T follicular helper cell (primary cell): Measurements from ENCODE around the gene CCDC148.
"Not testable (repeated sequence)": the region's sequence is repeated elsewhere in the genome, so short reads cannot be mapped to it uniquely, and the experiment has no call there.

Experiments
- DNase-seq: peaks from one replicate; pipeline ENCODE4 v3.0.0-alpha.2; 2020; ENCODE audit warnings: low read depth

The CCDC148 gene

DNA sequence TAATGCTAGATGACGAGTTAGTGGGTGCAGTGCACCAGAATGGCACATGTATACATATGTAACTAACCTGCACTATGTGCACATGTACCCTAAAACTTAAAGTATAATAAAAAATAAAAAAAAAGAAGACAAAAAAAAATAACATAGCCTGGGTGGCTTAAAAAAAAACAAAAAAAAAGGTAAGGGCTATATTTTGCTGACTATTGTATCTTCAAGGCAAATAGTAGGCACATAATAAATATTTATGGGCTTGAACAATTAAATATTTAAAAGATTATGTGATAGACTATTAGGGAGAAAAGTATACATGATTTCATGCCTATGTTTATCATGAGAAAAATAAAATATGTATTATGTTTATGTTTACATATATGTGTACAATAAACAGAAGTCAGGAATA, 99.4 kb downstream of the CCDC148 start:
- DNase-seq, result no peak

DNA sequence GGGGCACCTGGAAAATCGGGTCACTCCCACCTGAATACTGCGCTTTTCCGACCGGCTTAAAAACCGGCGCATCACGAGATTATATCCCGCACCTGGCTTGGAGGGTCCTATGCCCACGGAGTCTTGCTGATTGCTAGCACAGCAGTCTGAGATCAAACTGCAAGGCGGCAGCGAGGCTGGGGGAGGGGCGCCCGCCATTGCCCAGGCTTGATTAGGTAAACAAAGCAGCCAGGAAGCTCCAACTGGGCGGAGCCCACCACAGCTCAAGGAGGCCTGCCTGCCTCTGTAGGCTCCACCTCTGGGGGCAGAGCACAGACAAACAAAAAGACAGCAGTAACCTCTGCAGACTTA, 105.1 kb downstream of the CCDC148 start:
- DNase-seq, result not testable (repeated sequence)

DNA sequence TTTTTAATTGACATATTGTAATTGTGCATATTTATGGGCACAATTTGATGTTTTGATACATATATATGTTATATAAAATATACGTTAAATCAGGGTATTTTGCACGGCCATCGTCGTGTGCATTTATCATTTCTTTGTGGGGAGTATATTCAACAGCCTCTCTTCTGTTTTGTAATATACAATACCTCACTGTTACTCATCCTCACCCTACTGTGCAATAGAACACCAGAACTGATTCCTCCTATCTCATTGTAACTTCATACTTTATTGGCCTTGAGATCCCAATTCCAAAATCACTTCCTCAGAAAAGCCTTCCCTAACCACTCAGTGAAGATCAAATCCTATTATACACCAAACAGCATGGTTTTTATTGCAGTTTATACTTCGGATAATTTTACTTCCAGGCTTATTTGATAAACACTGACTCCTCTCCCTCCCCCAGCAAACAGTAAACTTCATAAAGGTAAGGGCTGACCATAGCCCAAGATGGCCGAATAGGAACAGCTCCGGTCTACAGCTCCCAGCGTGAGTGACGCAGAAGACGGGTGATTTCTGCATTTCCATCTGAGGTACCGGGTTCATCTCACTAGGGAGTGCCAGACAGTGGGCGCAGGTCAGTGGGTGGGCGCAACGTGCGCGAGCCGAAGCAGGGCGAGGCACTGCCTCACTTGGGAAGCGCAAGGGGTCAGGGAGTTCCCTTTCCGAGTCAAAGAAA, 105.6 kb downstream of the CCDC148 start:
- DNase-seq, result not testable (repeated sequence)

DNA sequence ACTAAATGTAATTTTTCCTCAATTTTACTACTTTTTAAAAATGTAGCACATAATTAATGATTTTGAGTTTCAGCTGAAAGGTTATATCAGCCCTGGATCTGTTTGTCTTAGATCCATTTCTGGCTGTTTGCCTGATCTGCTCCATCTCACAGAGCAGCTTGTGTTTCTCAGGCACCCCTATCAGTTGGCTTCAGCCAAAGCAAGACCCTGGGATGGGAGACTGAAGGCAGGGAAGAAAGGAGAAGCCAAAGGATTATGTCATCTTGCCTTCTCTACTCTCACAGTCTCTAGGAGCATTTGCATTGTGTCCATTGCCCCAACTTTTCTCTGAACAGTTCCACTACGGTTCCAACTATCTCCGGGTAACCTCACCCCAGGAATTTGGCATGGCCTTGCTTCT, 110.5 kb downstream of the CCDC148 start:
- DNase-seq, result no peak

DNA sequence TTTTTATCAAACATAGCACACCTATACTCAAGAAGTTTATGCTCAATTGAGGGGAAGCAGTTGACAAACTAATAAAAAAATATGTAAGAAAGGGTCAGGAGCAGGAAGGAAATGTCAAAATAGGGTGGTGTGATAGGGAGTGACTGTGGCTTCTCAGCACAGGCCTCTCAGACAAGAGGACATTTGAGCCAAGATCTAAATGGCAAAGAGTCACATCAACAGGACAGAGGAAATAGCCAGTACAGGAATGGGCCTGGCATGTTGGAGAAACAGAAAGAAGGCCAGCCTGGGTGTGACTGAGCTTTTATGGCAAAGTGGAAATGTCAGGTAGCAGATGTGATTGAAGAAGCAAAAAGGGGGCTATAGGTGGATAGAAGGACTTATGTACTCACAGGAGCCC, 117.0 kb downstream of the CCDC148 start:
- DNase-seq, result no peak

DNA sequence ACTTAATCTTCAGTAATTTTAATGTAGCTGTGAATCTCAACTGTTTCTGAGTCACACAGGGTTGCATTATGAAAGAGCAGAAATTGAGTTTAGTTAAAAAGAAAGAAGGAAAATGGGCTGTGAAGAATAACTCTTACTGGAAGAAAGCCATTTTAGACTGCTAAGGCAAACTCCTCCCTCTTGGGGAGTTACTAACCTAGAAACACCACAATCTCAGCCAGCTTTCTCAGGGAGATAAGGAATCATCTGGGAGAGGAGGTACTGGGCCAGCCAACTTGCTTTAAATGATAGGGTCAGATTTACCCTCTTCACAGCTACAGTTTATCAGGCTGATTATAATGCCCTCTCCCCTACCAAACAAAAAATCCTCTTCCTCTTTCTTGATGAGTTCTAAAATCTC, 119.5 kb downstream of the CCDC148 start:
- DNase-seq, result no peak

DNA sequence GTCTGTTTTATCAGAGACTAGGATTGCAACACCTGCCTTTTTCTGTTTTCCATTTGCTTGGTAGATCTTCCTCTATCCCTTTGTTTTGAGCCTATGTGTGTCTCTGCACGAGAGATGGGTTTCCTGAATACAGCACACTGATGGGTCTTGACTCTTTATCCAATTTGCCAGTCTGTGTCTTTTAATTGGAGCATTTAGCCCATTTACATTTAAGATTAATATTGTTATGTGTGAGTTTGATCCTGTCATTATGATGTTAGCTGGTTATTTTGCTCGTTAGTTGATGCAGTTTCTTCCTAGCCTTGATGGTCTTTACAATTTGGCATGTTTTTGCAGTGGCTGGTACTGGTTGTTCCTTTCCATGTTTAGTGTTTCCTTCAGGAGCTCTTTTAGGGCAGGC, 124.8 kb downstream of the CCDC148 start:
- DNase-seq, result not testable (repeated sequence)

DNA sequence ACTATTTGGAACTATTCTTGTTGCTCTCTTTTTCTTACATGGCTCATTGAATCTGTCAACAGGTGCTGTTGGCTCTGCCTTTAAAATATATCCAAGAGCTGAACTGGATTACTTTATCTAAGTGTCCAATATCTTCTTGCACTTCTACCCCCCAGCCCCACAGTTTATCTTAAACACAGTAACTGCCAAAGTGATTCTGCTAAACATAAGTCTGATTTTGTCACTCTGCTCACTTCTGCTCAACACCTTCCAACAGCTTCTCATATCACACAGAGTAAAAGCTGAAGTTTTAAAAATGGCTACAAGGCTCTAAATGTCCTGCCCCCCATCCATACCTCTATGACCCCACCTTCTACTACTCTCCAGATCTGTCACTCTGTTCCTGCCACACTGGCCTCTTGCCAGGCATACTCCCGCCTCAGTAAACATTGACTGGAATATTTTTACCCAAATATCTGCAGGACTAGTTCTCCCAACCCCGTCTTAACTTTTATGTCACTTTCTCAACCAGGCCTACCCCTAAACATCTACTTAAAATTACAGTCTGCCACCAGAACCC, 130.7 kb downstream of the CCDC148 start:
- DNase-seq, result no peak

DNA sequence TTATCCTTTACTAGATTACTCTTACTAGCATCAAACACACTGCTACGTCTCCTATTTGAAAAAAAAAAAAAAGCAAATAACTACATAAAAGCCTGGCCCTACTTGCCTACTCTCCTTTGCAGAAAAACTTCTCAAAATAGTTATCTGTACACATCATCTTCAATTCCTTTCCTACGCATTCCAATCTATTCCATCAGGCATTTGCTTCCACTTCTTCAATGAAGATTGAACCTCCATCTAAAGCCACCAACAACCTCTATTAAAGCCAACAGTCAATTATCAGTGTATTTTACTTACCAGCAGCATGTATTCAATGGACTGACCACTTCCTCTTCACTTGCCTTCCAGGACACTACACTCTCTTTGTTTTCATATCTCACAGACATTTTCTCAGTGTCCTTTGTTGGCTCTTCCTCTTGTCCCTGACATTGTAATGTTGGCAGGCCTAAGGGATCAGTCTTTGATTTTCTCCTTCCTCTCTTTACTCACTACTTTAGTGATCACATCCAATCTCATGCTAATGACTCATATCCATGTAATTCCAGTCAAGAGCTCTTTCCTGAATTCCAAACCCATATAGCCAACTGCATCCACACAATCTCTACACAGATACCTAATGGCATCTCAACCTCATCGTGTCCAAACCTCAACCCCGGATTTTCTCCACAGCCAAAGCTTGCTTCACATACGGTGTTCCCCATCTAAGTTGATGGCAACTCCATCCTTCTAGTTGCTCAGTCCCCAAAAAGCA, 131.3 kb downstream of the CCDC148 start:
- no peak for DNase-seq

DNA sequence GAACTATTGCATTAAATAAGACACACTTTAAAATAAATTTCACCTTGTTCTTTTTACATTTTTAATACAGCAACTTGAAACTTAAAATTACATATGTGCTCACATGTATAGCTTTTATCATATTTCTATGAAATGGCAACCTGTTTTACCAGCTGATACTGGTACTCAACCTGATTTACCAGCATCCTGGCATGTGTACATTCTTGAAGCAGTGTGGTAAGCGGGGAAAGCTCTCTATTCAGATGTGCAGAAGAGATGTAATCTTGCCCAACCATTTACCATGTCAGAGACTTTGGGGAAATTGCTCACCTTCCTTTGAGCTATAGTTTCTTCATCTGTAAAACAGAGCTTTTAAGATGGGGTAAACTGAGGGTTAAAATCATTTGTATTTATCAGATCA, 133.2 kb downstream of the CCDC148 start:
- DNase-seq, result no peak

DNA sequence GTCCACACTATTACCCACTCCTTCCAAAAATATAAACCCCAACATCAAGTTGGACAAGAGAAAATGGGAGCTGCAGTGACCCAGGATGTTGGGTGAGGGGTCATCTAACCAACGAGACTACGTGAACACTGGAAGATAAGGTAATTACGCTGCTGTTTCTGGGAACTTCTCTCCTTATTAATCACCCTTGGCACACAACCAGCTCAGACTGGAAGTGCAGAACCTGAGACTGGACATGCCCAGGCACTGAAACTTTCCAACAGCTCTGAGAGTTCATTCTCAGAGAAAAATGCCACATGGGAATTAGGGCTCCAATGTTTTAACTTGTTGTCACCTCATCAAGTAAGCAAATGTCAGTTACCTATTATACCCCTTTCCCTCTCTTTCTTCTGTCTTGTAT, 135.3 kb downstream of the CCDC148 start:
- no peak for DNase-seq

DNA sequence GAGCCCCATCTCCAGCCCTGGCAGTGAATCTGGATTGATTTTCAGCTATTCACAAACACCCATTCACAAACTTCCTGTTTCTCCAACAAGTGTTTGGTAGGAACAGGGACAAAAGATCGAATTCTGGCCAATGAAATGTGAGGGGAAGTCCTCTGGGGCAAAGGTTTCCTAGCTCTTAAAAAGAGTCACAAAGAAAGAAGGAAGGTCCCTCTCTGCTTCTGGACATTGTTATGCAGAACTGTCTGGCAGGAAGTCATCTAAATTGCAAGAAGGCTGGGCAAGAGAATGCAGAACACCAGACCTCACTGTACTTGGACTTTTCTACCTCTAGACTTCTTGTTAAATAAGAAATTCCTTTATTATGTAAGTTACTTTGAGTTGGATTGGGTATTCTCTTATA, 137.3 kb downstream of the CCDC148 start:
- no peak for DNase-seq

DNA sequence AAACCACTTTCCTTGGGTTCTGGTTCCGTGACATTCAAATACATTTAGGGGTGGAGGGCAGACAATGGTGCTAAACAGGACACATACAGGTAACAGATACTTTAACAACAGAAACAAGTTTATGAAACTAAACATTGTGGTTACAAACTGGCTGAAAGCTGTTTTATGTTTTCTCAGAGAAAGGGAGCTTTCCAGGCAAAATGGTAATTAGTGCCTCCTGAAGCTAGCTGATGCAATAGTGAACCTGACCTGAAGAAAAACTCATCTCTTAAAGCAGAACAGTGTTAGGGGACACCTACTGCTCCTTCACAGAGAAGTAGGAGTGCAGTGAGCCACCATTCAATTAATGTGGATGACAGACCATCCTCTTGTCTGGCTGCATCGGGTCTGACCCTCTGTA, 138.9 kb downstream of the CCDC148 start:
- no peak for DNase-seq

DNA sequence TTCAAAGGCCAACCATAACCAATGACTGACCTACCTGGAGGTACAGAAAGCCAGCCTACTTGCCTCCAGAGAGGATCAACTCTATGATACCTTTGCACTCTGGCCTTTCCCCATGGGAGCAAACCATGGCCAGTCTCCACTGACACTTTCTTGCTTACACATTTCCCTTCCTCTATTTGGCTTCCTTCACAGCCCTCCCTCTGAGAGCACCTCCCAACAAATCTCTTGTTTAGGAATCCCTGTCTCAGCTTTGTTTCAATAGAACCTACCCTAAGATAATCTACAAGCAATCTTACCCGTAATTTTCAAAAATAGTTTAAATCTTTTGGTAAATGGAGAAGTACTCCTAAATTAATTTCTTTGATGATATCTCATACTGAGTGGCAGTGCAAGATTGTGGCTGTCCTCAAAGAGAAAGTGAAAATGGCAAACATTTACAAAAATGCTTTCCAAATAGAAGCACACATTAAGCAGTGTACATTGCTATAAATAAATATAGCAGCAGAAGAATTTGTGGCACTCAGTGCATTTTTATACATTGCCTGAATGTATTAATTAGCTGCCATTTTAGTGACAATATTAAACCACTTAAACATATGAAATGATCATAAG, 140.6 kb downstream of the CCDC148 start:
- DNase-seq, result no peak

DNA sequence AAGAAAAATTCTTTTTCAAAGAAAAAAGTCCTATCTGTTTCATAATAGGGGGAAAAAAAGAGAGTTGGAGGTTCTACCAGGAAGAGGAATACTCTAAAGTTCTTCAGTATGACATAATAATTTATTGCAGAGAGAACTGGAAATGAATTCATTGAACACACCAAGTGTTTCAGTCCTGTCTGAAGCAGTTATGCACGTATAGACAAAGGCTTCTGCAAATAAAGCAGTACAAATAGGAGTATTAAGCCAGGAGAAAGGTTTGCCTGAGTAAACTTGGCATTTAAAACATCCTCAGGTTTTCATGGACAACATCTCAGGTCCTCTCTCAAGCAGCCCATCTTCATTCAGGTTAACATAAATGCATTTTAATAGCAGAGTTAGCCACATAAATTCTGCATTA, 141.6 kb downstream of the CCDC148 start:
- DNase-seq, result no peak

DNA sequence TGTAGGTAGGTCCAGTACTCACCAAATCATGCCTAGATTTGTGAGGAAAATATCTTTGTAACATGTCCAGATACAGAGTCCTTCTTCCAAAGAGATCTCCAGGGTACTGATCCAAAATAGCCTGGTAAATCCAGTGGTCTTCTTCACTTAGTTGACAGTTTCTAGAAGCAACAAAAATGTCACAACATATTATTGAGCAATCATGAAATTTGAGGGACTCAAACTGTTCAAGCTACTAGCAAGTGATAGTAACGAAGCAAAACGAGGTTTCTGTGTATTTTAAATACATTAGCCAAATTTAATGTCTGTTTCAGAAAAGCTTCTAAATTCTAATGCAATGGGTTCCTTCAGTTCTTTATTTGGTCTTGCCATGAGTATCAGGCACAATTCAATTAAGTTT, 142.8 kb downstream of the CCDC148 start:
- DNase-seq, result no peak

DNA sequence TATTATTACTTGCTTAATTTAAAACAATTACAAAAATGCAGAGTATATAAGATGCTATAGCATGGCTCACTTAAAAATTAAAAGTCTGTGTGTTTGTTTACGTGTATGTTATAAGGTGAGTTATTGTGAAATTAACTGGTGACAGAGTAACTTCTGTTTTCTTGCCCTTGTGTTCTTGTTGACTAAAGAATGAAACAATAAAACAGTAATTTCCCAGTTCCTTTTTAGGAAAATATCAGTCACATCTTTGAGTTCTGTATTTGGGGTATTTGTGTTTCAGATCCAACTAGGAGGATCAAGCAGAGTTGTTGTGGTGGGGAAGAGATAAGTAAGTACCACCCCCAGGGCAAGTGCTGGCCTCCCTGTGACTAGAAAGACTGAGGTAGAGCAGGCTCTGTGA, 143.6 kb downstream of the CCDC148 start:
- DNase-seq, result no peak

DNA sequence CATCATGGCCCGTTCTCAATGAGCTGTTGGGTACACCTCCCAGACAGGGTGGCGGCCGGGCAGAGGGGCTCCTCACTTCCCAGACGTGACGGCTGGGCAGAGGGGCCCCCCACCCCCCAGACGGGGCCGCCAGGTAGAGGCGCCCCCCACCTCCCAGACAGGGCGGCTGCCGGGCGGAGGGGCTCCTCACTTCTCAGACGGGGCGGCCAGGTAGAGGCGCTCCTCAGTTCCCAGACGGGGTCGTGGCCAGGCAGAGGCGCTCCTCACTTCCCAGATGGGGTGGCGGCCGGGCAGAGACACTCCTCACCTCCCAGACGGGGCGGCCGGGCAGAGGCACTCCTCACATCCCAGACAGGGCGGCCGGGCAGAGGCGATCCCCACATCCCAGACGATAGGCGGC, 146.1 kb downstream of the CCDC148 start:
- DNase-seq, result not testable (repeated sequence)

DNA sequence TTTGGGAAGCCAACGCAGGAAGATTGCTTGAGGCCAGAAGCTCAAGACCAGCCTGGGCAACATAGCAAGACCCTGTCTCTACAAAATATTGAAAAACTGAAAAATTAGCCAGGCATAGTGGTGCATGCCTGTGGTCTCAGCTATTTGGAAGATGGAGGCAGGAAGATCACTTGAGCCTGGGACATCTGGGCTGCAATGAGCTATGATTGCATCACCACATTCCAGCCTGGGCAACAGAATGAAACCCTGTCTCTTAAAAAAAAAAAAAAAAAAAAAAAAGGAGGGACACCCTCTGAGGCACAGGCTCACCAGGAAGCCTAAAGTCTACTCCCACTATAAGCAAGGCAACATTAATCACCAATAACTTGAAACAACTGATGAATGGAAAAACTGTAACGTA, 151.1 kb downstream of the CCDC148 start:
- DNase-seq, result no peak

DNA sequence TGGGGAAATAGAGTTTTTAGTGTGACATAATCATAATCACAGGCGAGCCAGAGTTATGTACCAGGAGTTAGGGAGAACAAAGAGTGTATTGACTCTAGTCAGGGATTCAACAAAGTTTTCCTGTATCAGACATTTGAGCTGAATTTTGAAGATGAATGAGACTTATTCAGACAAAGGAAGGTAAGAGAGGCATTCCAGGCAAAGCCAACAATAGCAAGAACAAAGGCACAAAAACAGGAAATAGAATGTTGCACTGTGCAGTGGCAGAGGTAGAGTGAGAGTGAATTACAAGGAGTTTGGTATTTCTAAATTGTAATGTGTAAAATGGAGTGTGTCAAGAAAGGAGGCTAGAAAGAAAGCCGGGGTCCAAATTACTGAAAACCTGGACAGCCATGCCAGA, 156.2 kb downstream of the CCDC148 start:
- no peak for DNase-seq

DNA sequence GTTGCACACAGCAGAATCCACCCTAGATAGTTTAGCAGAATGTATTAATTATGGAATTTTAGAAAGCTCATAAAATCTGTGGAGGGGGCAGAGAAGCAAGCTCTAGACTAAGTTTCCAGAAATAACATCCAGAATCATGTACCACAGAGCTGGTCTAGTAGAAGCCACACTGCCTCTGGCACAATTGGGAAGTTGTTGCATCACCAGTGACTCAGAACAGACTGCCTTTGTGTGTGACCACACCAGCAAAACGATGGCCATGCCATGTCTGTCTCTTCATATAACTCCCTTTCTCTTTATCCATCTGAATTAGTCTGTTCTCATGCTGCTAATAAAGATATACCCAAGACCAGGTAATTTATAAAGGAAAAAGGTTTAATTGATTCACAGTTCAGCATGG, 158.9 kb downstream of the CCDC148 start:
- DNase-seq, result no peak

DNA sequence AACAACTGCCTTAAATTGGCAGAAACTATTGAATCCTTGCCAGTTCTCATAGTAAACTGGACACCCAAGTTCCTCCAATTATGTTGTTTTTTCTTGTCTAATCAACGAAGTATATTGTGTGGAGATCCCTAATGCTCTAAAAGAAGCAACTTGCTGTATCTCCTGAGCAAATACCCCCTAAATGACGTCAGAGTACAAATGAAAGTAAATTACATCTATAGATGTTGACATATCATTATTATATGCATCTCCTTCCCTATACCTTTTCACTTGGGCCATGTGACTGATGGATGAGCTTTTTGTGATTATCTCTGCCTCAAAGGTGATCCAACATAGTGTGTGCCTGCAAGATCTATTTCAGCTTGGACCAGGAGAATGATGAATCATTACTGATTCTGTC, 159.4 kb downstream of the CCDC148 start:
- no peak for DNase-seq

DNA sequence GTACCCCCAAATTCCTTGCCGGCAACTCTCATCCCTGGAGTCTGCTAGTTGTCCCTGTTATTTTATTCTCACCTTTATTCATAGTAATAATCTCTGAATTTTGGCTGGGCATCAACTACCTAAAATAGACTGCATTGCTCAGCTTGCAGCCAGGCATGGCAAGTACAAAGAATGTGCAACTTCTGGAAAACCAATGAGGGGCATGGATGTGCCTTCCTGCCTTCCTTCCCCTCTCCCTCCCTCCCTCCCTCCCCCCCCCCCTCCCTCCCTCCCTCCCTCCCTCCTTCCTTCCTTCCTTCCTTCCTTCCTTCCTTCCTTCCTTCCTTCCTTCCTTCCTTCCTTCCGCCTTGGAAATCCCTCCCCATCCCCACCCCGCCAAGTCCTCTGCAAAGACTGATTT, 162.8 kb downstream of the CCDC148 start:
- DNase-seq, result no peak
